ENCODE results near the gene DLG2.

The DLG2 gene

DNA sequence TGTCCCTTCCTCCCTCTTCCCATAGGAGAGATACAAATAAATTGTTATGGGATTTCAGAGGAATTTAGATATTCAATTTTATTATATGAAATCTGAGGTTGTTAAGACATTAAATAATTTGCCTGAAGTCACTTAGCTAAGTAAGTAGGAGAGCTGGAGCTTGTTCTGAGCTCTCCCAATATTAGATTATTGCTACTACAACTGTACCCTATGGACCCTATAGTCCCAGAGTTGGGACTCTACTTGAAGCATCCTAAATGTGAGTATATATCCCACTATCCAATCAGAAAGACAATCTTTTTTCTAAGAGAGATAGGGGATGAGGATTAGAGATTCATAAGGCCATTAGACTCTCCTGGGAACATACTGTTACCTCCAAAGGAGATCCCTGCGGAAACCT lies 1130.0 kb downstream of the DLG2 start:
- H3K27me3 ChIP-seq (ENCODE audit: control insufficient read depth, insufficient read depth, low read length): no peaks in the 10 kb centered on the region
- H3K9me3 ChIP-seq (ENCODE audit: control insufficient read depth, insufficient read depth, low read depth, low read length): no peaks in the 10 kb centered on the region
- H3K27ac ChIP-seq (ENCODE audit: low read depth, low read length): no peak overlapping the region

DNA sequence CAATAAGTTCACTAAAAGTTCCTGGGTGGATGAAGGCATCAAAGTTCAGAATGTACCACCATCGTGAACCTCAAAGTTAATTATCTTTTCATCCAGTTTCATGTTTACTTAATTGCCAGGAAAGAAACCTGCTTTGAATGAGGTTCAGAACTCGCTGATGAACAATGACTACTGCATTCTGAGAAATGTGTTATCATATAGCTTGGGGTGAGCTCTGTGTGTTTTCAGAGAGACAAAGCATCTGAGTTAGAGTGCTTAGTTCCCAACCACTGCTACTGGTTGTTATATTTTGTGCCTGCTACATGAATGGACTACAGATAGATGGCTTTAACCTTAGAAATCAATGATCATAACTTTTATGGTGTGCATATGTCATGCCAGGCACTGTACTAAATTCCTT lies 1131.0 kb downstream of the DLG2 start:
- H3K27ac ChIP-seq (ENCODE audit: low read depth, low read length): no peak overlapping the region
- H3K9ac ChIP-seq (ENCODE audit: low read length): no peak overlapping the region
- H3K4me1 ChIP-seq (ENCODE audit: control insufficient read depth, insufficient read depth, low read length): no peaks in the 10 kb centered on the region
- no peaks in the 10 kb centered on the region for H3K27me3 ChIP-seq (ENCODE audit: control insufficient read depth, insufficient read depth, low read length)
- H3K9me3 ChIP-seq (ENCODE audit: control insufficient read depth, insufficient read depth, low read depth, low read length): no peaks in the 10 kb centered on the region
- no peak overlapping the region for H3K4me3 ChIP-seq (ENCODE audit: low read depth, low read length)
- H3K36me3 ChIP-seq (ENCODE audit: control insufficient read depth, insufficient read depth, low read length): no peaks in the 10 kb centered on the region

More for the DNA sequence above, 1130.0 kb downstream of the DLG2 start:
- Histone ChIP-seq H3K36me3 (ENCODE audit: control insufficient read depth, insufficient read depth, low read length) (no peaks in the 10 kb centered on the region), H3K9ac (ENCODE audit: low read length) (no peak overlapping the region), H3K4me3 (ENCODE audit: low read depth, low read length) (no peak overlapping the region), H3K4me1 (ENCODE audit: control insufficient read depth, insufficient read depth, low read length) (no peaks in the 10 kb centered on the region)

DNA sequence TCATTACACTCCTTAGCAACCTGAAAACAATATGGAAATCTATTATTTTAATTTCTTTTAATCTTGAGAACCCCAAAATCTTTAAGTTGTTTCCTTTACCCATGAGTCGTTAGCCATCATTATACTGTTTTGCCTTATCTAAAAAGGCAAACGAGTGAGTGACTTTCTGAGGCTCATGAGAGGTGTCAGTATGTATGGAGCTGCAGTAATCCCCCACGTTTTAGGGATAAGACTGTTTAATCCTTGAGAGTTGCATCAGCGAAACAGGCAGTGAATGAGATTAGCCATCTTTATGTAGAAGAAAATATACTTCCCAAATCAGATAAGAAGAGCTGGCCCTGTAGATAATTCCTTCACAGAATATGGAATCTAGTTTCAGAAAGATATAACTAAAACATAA lies 1147.0 kb downstream of the DLG2 start:
- Histone ChIP-seq H3K27ac (ENCODE audit: low read depth, low read length) (no peak overlapping the region), H3K9ac (ENCODE audit: low read length) (no peak overlapping the region), H3K36me3 (ENCODE audit: control insufficient read depth, insufficient read depth, low read length) (no peaks in the 10 kb centered on the region), H3K27me3 (ENCODE audit: control insufficient read depth, insufficient read depth, low read length) (no peaks in the 10 kb centered on the region), H3K4me1 (ENCODE audit: control insufficient read depth, insufficient read depth, low read length) (no peaks in the 10 kb centered on the region), H3K9me3 (ENCODE audit: control insufficient read depth, insufficient read depth, low read depth, low read length) (no peaks in the 10 kb centered on the region), H3K4me3 (ENCODE audit: low read depth, low read length) (no peak overlapping the region)

DNA sequence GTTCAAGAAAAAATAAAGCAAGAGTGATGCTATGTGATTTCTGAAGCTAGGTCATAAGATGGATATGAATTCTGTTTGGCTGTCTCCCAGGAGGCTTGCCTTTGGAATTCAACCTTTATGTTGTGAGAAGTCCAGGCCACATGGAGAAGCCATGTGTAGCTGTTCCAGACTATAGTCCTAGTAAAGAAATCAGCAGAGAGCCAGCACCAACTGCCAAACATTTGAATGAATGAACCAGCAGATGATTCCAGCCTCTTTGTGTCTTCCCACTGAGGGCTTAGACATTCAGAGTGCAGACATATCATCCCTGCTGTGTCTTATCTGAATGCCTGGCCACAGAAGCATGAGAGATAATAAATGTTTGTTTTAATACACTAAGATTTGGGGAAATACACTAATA lies 1150.6 kb downstream of the DLG2 start:
- Histone ChIP-seq H3K9me3 (ENCODE audit: control insufficient read depth, insufficient read depth, low read depth, low read length) (no peaks in the 10 kb centered on the region), H3K27ac (ENCODE audit: low read depth, low read length) (no peak overlapping the region), H3K4me1 (ENCODE audit: control insufficient read depth, insufficient read depth, low read length) (peaks cover 7% of the 10 kb centered on the region), H3K4me3 (ENCODE audit: low read depth, low read length) (no peak overlapping the region), H3K27me3 (ENCODE audit: control insufficient read depth, insufficient read depth, low read length) (no peaks in the 10 kb centered on the region), H3K36me3 (ENCODE audit: control insufficient read depth, insufficient read depth, low read length) (no peaks in the 10 kb centered on the region), H3K9ac (ENCODE audit: low read length) (no peak overlapping the region)

DNA sequence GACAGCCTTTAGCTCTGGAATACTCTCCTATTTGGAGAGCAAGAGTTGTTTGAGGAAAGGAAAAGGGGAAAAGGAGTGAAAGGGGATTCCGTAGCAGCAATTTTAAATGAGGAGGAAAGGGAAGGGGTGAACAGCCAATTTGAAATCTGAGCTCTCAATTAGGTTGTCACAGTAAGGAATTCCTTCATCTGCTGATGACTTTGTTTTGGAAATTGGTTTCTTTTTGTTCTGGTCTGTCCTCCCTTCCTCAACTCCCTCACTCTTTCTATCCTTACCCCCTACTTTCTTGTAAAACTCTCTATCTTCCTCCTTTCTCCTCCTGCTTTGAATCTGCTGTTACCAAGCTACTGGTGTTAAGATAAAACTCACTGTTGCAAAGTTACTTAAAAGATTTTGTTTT lies 1155.6 kb downstream of the DLG2 start:
- Histone ChIP-seq H3K9ac (ENCODE audit: low read length) (no peak overlapping the region), H3K4me1 (ENCODE audit: control insufficient read depth, insufficient read depth, low read length) (peaks cover 13% of the 10 kb centered on the region), H3K4me3 (ENCODE audit: low read depth, low read length) (no peak overlapping the region), H3K27me3 (ENCODE audit: control insufficient read depth, insufficient read depth, low read length) (no peaks in the 10 kb centered on the region), H3K36me3 (ENCODE audit: control insufficient read depth, insufficient read depth, low read length) (no peaks in the 10 kb centered on the region), H3K27ac (ENCODE audit: low read depth, low read length) (no peak overlapping the region), H3K9me3 (ENCODE audit: control insufficient read depth, insufficient read depth, low read depth, low read length) (no peaks in the 10 kb centered on the region)

DNA sequence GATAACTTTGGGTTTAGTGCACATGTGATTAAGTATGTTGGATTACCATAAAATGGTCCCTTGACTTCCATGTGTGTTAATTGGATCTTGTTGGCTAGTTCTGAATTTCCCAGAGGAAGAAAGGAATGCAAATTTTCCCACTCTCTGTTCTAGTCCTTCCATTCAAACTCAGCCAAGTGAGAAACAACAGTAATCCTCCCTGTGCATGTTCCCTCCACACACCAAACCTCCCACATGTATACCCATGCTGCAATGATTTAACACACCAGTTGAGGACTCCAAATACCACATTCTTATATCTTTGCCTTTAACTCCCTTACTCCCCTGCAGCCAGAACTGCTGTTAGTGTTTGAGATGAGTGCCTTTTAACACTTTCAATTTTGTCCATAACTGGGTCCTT lies 1158.9 kb downstream of the DLG2 start:
- Histone ChIP-seq H3K9ac (ENCODE audit: low read length) (no peak overlapping the region), H3K36me3 (ENCODE audit: control insufficient read depth, insufficient read depth, low read length) (no peaks in the 10 kb centered on the region), H3K9me3 (ENCODE audit: control insufficient read depth, insufficient read depth, low read depth, low read length) (no peaks in the 10 kb centered on the region), H3K27ac (ENCODE audit: low read depth, low read length) (no peak overlapping the region), H3K4me3 (ENCODE audit: low read depth, low read length) (no peak overlapping the region), H3K27me3 (ENCODE audit: control insufficient read depth, insufficient read depth, low read length) (no peaks in the 10 kb centered on the region), H3K4me1 (ENCODE audit: control insufficient read depth, insufficient read depth, low read length) (peaks cover 13% of the 10 kb centered on the region)

DNA sequence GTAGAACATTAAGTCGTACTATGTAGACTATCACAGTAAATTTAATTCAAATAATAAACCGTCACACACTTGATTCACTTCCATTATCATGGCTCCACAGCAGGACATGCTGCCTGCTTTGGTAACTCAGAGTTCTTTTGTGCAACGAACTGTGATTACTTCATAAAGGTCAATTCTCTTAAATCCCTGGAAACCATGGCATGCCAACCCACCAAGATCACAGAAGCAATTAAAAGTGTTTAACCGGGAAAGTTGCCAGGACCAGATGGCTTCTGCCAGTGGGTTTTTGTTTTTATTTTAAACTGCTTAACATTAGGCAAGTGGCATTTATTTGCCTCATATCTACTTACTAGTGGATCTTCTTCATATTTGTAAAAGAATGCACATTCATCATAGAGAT lies 1162.1 kb downstream of the DLG2 start:
- no peaks in the 10 kb centered on the region for H3K9me3 ChIP-seq (ENCODE audit: control insufficient read depth, insufficient read depth, low read depth, low read length)
- no peaks in the 10 kb centered on the region for H3K36me3 ChIP-seq (ENCODE audit: control insufficient read depth, insufficient read depth, low read length)
- no peak overlapping the region for H3K27ac ChIP-seq (ENCODE audit: low read depth, low read length)
- no peaks in the 10 kb centered on the region for H3K4me1 ChIP-seq (ENCODE audit: control insufficient read depth, insufficient read depth, low read length)
- H3K27me3 ChIP-seq (ENCODE audit: control insufficient read depth, insufficient read depth, low read length): no peaks in the 10 kb centered on the region
- H3K9ac ChIP-seq (ENCODE audit: low read length): no peak overlapping the region
- no peak overlapping the region for H3K4me3 ChIP-seq (ENCODE audit: low read depth, low read length)

DNA sequence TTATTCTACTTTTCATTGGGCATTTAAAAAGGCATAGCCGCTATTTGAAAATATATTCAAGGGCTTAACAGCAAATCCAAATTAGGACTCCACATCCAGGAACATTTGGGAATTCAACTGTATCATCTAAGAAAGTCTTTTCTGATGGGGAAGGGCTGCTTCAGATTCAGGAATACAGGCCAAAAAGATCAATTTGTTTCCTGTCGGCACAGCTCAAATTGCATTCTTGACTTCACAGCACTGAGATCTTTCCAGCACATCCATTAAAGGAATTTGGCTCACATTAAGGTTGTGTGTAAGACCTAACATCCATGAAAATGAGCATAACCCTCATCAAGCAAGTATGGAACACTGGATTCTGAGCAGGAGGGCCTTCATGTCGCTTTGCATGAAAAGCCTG lies 1171.5 kb downstream of the DLG2 start:
- H3K27me3 ChIP-seq (ENCODE audit: control insufficient read depth, insufficient read depth, low read length): no peaks in the 10 kb centered on the region
- no peaks in the 10 kb centered on the region for H3K36me3 ChIP-seq (ENCODE audit: control insufficient read depth, insufficient read depth, low read length)
- no peak overlapping the region for H3K9ac ChIP-seq (ENCODE audit: low read length)
- no peak overlapping the region for H3K4me3 ChIP-seq (ENCODE audit: low read depth, low read length)
- H3K9me3 ChIP-seq (ENCODE audit: control insufficient read depth, insufficient read depth, low read depth, low read length): no peaks in the 10 kb centered on the region
- no peaks in the 10 kb centered on the region for H3K4me1 ChIP-seq (ENCODE audit: control insufficient read depth, insufficient read depth, low read length)
- no peak overlapping the region for H3K27ac ChIP-seq (ENCODE audit: low read depth, low read length)

DNA sequence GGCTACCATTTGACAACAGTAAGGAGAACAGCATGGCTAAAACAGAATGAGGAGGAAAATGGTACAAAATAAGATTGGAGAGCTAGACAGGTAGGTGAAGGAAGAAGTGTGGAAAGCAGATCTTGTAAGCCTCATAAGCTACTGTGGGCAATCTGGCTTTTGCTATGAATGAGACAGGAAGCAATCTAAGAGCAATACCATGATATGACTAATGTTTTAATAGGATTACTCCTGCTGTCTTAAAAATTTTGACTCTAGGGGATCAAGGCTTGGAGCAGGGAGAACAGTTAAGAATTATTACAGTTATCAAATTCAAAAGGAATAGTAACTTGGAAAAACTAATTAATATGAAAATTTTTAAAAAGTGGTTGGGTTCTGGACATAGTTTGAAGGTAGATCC lies 1174.9 kb downstream of the DLG2 start:
- Histone ChIP-seq H3K27ac (ENCODE audit: low read depth, low read length) (no peak overlapping the region), H3K4me3 (ENCODE audit: low read depth, low read length) (no peak overlapping the region), H3K9ac (ENCODE audit: low read length) (no peak overlapping the region), H3K4me1 (ENCODE audit: control insufficient read depth, insufficient read depth, low read length) (no peaks in the 10 kb centered on the region), H3K36me3 (ENCODE audit: control insufficient read depth, insufficient read depth, low read length) (no peaks in the 10 kb centered on the region), H3K9me3 (ENCODE audit: control insufficient read depth, insufficient read depth, low read depth, low read length) (no peaks in the 10 kb centered on the region), H3K27me3 (ENCODE audit: control insufficient read depth, insufficient read depth, low read length) (no peaks in the 10 kb centered on the region)

DNA sequence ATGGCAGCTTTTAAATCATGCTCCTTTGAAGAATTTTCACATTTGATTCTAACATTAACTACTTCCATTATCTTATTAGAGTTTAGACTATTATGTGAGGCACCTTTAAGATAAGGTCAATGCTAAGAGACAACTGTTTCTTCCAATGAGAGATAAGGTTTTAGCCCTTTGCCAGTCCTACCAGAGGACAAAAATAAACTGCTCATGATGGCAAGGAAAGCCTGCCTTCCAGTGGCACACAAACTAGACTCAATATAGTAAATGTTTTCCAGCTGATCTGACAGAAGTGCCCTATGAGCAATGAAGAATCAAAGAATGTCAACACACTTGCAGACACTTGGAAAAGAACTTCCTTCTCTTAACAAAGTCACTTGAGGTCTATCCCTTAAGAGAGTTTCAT lies 1188.6 kb downstream of the DLG2 start:
- H3K27me3 ChIP-seq (ENCODE audit: control insufficient read depth, insufficient read depth, low read length): no peaks in the 10 kb centered on the region

DNA sequence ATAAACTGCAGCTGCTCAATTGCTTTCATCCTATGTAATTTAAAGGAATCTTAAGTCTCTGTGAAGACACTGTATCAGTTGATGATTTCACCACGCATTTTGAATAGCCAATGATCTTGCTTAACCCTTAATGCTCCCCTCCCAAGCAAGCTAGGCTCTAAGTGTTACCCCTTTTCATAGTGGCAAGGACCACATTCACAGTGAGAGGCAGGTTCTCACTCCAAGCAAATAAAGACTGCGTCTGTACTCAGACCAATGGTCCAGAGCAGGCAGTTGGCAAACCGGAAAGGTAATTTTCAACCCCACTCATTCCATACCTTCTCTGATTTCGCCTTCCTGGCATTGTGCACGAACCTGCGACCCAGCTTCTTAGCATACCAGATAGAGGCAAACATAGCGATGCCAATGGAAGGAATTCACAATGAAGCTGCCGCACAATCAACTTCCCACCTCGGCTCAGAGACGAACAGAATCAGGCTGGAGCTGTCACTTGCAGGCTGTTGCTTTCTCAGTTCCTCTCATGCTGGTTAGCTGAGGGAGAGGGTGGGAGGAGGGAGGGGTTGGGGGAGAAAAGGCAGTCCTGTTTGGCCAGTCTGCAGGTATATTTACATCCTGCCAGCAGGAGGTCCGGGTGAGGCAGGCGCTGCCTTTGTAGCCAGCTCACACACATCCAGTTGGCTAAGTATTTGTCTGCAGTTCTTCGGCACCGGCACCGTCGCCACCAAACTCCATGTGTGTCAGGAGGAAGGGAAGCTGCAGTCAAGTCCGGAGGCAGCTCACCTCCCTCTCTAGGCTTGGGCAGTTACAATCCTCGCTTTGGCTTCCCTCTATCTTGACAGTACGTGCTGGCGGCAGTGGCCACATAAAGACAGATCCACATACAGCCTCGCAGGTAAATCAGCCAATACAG lies 1189.8 kb downstream of the DLG2 start:
- no peak overlapping the region for H3K27ac ChIP-seq (ENCODE audit: low read depth, low read length)
- H3K4me3 ChIP-seq (ENCODE audit: low read depth, low read length): peak overlapping the region; percentile 50
- no peak overlapping the region for H3K9ac ChIP-seq (ENCODE audit: low read length)
- no peaks in the 10 kb centered on the region for H3K36me3 ChIP-seq (ENCODE audit: control insufficient read depth, insufficient read depth, low read length)
- H3K9me3 ChIP-seq (ENCODE audit: control insufficient read depth, insufficient read depth, low read depth, low read length): no peaks in the 10 kb centered on the region
- H3K4me1 ChIP-seq (ENCODE audit: control insufficient read depth, insufficient read depth, low read length): peaks cover 14% of the 10 kb centered on the region
- no peaks in the 10 kb centered on the region for H3K27me3 ChIP-seq (ENCODE audit: control insufficient read depth, insufficient read depth, low read length)

More for the DNA sequence above, 1188.6 kb downstream of the DLG2 start:
- H3K36me3 ChIP-seq (ENCODE audit: control insufficient read depth, insufficient read depth, low read length): no peaks in the 10 kb centered on the region
- H3K9me3 ChIP-seq (ENCODE audit: control insufficient read depth, insufficient read depth, low read depth, low read length): no peaks in the 10 kb centered on the region
- H3K27ac ChIP-seq (ENCODE audit: low read depth, low read length): no peak overlapping the region
- no peak overlapping the region for H3K4me3 ChIP-seq (ENCODE audit: low read depth, low read length)
- H3K9ac ChIP-seq (ENCODE audit: low read length): no peak overlapping the region
- H3K4me1 ChIP-seq (ENCODE audit: control insufficient read depth, insufficient read depth, low read length): peaks cover 14% of the 10 kb centered on the region

Measured in HUES6 (cell line).